Cardiac muscle cell (in vitro differentiated cells and primary cell): Measurements from ENCODE around the gene LRP2. TPM values are rescaled to one million over a fixed set of nuclear protein-coding genes. Genes with fewer than 3 reads are reported as not detected.
"Not testable (repeated sequence)": the region's sequence is repeated elsewhere in the genome, so short reads cannot be mapped to it uniquely, and the experiment has no call there.

Source experiments
- DNase-seq, 2 donors: peaks; one replicate each; pipeline versions ENCODE4 v3.0.0 to v3.0.0-alpha.2; 2010 to 2017; ENCODE audit warnings: low read depth in 1 of 2, low spot score in 1 of 2
- H3K27ac ChIP-seq: fragments of 200-600 bp; sonication (generic); 2 replicates; pipeline ENCODE4 v1.5.1; 2016
- H3K27me3 ChIP-seq: fragments of 200-600 bp; sonication (generic); 2 replicates; pipeline ENCODE4 v1.6.0; 2016; ENCODE audit warnings: control low read depth
- H3K36me3 ChIP-seq: fragments of 200-600 bp; sonication (generic); 2 replicates; pipeline ENCODE4 v1.5.1; 2016; ENCODE audit warnings: control low read depth
- H3K4me1 ChIP-seq: fragments of 200-600 bp; sonication (generic); 2 replicates; pipeline ENCODE4 v1.8.1; 2017; ENCODE audit warnings: low read depth, mild to moderate bottlenecking, mixed run types
- H3K4me3 ChIP-seq: fragments of 200-600 bp; sonication (generic); 2 replicates; pipeline ENCODE4 v1.5.1; 2016; ENCODE audit warnings: mild to moderate bottlenecking
- H3K9me3 ChIP-seq: fragments of 200-600 bp; sonication (generic); 2 replicates; pipeline ENCODE4 v1.5.1; 2017; ENCODE audit warnings: low read depth, mild to moderate bottlenecking, control low read depth
- CTCF ChIP-seq: IDR thresholded peaks from 2 replicates; pipeline ENCODE4 v1.5.1; 2012; ENCODE audit warnings: low read depth, mild to moderate bottlenecking, low read length
- polyA plus RNA-seq: library from polyadenylated mRNA; unstranded; fragments of >200 nt; fragmentation: Nextera tagmentation; extraction: Ambion mirVana; gene quantifications from 2 replicates; pipeline ENCODE4 v1.2.1, GENCODE V29; 2016
- total RNA-seq: library from RNA; depleted of rRNA; stranded (reverse); fragments of >200 nt; gene quantifications from 2 replicates; pipeline ENCODE4 v1.2.3, GENCODE V29; 2016

The LRP2 gene
- total and polyA plus RNA-seq, 2 experiments from 2014 or later, result 1.5 to 1.7 TPM

GRCh38 chr2:169324581-169325260 lies 37.6 kb downstream of the LRP2 start:
- Histone ChIP-seq H3K9me3 (no peaks in the 10 kb centered on the region), H3K27me3 (no peaks in the 10 kb centered on the region), H3K4me3 (no peak overlapping the region), H3K4me1 (peaks cover 33% of the 10 kb centered on the region), H3K36me3 (no peaks in the 10 kb centered on the region), H3K27ac (no peak overlapping the region)
- no peak for TF ChIP-seq CTCF
- DNase-seq, result peak; percentile 10 to 55

GRCh38 chr2:169323841-169324240 lies 38.5 kb downstream of the LRP2 start:
- no peak for DNase-seq
- Histone ChIP-seq H3K27me3 (no peaks in the 10 kb centered on the region), H3K4me1 (peaks cover 33% of the 10 kb centered on the region), H3K27ac (no peak overlapping the region), H3K4me3 (no peak overlapping the region), H3K36me3 (no peaks in the 10 kb centered on the region), H3K9me3 (no peaks in the 10 kb centered on the region)
- TF ChIP-seq CTCF, result no peak

- TF ChIP-seq CTCF, result no peak
These were observed 41.8 kb downstream of the LRP2 start for GRCh38 chr2:169320561-169320960.

GRCh38 chr2:169315357-169315756 lies 47.0 kb downstream of the LRP2 start:
- H3K27ac ChIP-seq, result no peak overlapping the region
- TF ChIP-seq CTCF, result no peak
- H3K27me3 ChIP-seq, result no peaks in the 10 kb centered on the region
- peaks cover 6% of the 10 kb centered on the region for H3K4me1 ChIP-seq
- no peaks in the 10 kb centered on the region for H3K36me3 ChIP-seq
- no peak overlapping the region for H3K4me3 ChIP-seq
- no peaks in the 10 kb centered on the region for H3K9me3 ChIP-seq
- DNase-seq, result no peak

More at GRCh38 chr2:169320561-169320960, 41.8 kb downstream of the LRP2 start:
- H3K4me3 ChIP-seq, result no peak overlapping the region
- peak in 1 of 2 donors; percentile 65 for DNase-seq
- no peaks in the 10 kb centered on the region for H3K9me3 ChIP-seq
- no peaks in the 10 kb centered on the region for H3K27me3 ChIP-seq
- peaks cover 33% of the 10 kb centered on the region for H3K4me1 ChIP-seq
- peak overlapping the region; percentile 79 for H3K27ac ChIP-seq
- no peaks in the 10 kb centered on the region for H3K36me3 ChIP-seq

GRCh38 chr2:169308349-169308748 lies 54.0 kb downstream of the LRP2 start:
- not testable (repeated sequence) for H3K4me3 ChIP-seq, DNase-seq, H3K9me3 ChIP-seq, H3K36me3 ChIP-seq, H3K27ac ChIP-seq, H3K27me3 ChIP-seq, H3K4me1 ChIP-seq

- not testable (repeated sequence) for H3K27ac ChIP-seq, DNase-seq, H3K9me3 ChIP-seq, H3K4me3 ChIP-seq, H3K27me3 ChIP-seq, H3K36me3 ChIP-seq
- H3K4me1 ChIP-seq, result peaks cover 19% of the 10 kb centered on the region
These were observed 57.6 kb downstream of the LRP2 start for GRCh38 chr2:169304689-169305088.
